Thymus (tissue), 11 donors: ENCODE measurements around the gene IGLON5. TPM values are rescaled to one million over a fixed set of nuclear protein-coding genes. Genes with fewer than 3 reads are reported as not detected.

ENCODE experiments used
- DNase-seq, 9 donors: peaks; one replicate each; pipeline ENCODE4 v3.0.0-alpha.2; 2013; ENCODE audit warnings: low spot score in 9 of 9, low read depth in 6 of 9, missing footprints in 1 of 9
- H3K27ac ChIP-seq, 2 donors: one replicate each; pipeline ENCODE4 v1.5.1; 2013; ENCODE audit warnings: control low read depth in 1 of 2, low read depth in 1 of 2, low read length in 1 of 2, mild to moderate bottlenecking in 1 of 2, moderate library complexity in 1 of 2
- H3K27me3 ChIP-seq, 2 donors: one replicate each; pipeline ENCODE4 v1.5.1; 2013; ENCODE audit warnings: low read length in 1 of 2; ENCODE audit not compliant: control insufficient read depth in 2 of 2, insufficient read depth in 1 of 2
- H3K36me3 ChIP-seq, 2 donors: one replicate each; pipeline ENCODE4 v1.5.1; 2013; ENCODE audit warnings: low read length in 1 of 2, mild to moderate bottlenecking in 1 of 2, moderate library complexity in 1 of 2; ENCODE audit not compliant: control insufficient read depth in 2 of 2, insufficient read depth in 2 of 2
- H3K4me1 ChIP-seq, 2 donors: one replicate each; pipeline ENCODE4 v1.5.1; 2013; ENCODE audit warnings: low read length in 2 of 2; ENCODE audit not compliant: control insufficient read depth in 2 of 2, insufficient read depth in 2 of 2
- H3K4me3 ChIP-seq, 2 donors: one replicate each; pipeline ENCODE4 v1.5.1; 2013; ENCODE audit warnings: low read length in 2 of 2, control low read depth in 1 of 2, mild to moderate bottlenecking in 1 of 2
- H3K9me3 ChIP-seq, 2 donors: one replicate each; pipeline ENCODE4 v1.5.1; 2013; ENCODE audit warnings: low read length in 1 of 2, mild to moderate bottlenecking in 1 of 2; ENCODE audit not compliant: control insufficient read depth in 2 of 2, insufficient read depth in 1 of 2
- WGBS: extraction: QIAGEN DNeasy Blood & Tissue Kit; methylation state at CpG from one replicate; pipeline ENCODE4 v1.1.7; 2013; 5-methylcytosine and 5-hydroxymethylcytosine counted together
- polyA plus RNA-seq: library from polyadenylated mRNA; stranded (reverse); fragments of 200-250 nt; gene quantifications from one replicate; pipeline ENCODE4 v1.2.3, GENCODE V29; 2013
- total RNA-seq: library from RNA; stranded (reverse); fragments of 120-200 nt; gene quantifications from one replicate; pipeline ENCODE4 v1.2.4, GENCODE V29; 2013
- donor health status: healthy.

Gene IGLON5
- total and polyA plus RNA-seq, 2 donors, result 0.25 TPM; not detected in 1

DNA sequence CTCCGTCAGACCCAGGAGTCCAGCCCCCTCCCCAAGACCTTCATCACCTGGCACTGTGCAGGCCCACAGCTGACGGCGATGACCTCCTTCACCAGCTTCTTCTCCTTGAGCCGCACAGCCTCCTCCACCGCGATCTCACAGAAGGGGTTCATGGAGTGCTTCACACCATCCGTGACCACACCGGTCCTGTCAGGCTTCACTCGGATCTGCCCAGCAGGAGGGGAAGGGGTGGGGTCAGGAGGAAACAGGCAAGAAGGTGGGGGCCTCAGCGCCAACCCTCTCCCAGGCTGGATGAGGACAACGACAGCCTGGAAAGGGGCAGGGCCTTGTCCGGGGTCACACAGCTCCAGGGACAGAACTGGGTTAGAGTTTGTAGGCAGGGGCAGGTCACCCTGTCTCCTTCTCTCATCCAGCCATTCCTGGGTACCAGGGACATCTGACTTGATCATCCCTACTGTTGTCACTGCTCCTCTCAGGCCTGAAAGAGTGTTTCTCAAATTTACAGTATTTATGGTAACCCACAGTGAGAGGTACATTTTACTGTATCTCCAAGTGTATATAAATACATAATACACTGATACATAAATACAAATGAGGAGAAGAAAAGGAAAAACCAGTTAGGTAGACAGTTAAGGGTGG, 42.8 kb downstream of the IGLON5 start:
- no peaks in the 10 kb centered on the region for H3K9me3 ChIP-seq
- no peak for DNase-seq
- no peaks in the 10 kb centered on the region for H3K27me3 ChIP-seq
- WGBS, result 93% methylated on average over 12 of the region's 12 CpGs
- H3K27ac ChIP-seq, result peak overlapping the region; percentile 73 to 80
- peaks cover 8 to 26% of the 10 kb centered on the region in 2 donors for H3K4me1 ChIP-seq
- H3K36me3 ChIP-seq, result peaks cover 18 to 31% of the 10 kb centered on the region in 2 donors
- no peak overlapping the region for H3K4me3 ChIP-seq

DNA sequence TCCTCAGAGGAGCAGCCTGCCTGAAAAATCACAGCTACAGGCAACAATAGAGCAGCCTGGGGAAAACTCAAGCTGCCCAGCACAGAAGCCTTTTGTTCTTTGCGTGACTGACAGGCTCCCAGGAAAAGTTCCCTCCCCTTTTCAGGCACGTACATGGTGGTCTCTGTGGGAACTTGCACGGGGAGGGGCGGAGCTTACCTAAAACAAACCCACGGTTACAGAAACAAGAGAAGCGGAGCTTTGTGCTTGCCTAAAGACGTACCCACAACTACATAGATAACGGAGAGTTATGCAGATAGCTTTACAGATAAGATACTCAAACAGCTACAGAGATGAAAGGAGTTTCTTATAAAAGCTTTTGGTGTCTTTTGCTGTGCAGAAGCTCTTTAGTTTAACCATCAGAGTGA, 43.3 kb downstream of the IGLON5 start:
- WGBS, result 6% methylated on average over 8 of the region's 8 CpGs

DNA sequence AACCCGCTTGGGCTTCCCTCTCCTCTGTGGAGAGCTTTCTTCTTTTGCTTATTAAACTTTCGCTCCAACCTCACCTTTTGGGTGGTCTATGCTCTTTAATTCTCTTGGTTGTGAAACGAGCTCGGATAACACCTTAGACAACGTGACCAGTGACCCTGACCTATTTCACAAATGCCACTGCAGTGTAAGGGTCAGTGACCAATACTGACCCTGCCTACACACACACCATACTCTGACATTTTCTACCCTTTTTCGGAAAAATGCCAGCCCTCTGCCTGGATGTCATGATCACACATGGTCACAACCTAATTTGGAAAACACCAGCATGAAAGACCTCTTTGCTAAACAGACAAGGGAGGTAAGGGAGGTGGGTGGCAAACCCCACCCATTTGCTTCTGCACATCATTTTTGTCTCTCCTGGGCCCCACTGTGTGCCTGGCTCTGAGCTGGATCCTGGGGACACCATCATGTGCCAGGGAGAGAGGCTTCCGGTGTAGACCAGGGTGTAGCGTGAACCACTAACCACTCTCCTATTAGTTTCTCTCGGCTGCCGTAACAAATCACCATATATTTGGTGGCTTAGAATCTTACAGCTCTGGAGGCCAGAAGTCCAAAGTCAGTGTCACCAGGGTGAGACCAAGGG, 44.8 kb downstream of the IGLON5 start:
- Histone ChIP-seq H3K27ac (no peak overlapping the region), H3K4me3 (no peak overlapping the region), H3K4me1 (peaks cover 8 to 33% of the 10 kb centered on the region in 2 donors), H3K9me3 (no peaks in the 10 kb centered on the region), H3K27me3 (no peaks in the 10 kb centered on the region), H3K36me3 (peaks cover 8 to 13% of the 10 kb centered on the region in 2 donors)
- 98% methylated on average over 10 of the region's 10 CpGs for WGBS
- DNase-seq, result no peak

More for the DNA sequence above, 43.3 kb downstream of the IGLON5 start:
- Histone ChIP-seq H3K27me3 (no peaks in the 10 kb centered on the region), H3K36me3 (peaks cover 16 to 27% of the 10 kb centered on the region in 2 donors), H3K27ac (peak overlapping the region; percentile 73 to 80), H3K4me3 (no peak overlapping the region), H3K4me1 (peaks cover 8 to 31% of the 10 kb centered on the region in 2 donors), H3K9me3 (no peaks in the 10 kb centered on the region)
- peak in 8 of 9 donors; percentile 76 to 94 (median 86) for DNase-seq

DNA sequence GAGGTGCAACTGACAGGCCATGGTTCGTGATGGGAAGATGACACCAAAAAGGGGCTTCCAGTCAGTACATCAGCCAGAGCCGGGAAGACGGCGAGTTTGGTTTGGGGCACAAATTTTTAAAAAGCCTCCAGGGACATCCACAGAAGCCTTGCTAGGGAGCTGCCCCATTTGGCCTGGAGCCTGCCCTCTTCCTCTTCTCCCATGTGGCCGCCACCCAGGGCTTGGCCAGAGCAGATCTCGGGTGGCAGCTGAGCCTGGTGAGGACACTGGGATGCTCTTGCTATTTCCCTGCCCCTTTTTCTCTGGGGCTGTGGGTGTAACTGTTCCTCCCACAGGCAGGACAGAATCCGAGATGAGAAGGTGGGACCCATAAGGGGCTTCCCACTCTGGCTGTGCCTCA, 46.5 kb downstream of the IGLON5 start:
- H3K27me3 ChIP-seq, result no peaks in the 10 kb centered on the region
- no peak for DNase-seq
- H3K4me1 ChIP-seq, result peaks cover 14 to 44% of the 10 kb centered on the region in 2 donors
- peaks cover 0 to 1% of the 10 kb centered on the region in 2 donors for H3K36me3 ChIP-seq
- H3K27ac ChIP-seq, result no peak overlapping the region
- WGBS, result 96% methylated on average over 7 of the region's 7 CpGs
- no peaks in the 10 kb centered on the region for H3K9me3 ChIP-seq
- H3K4me3 ChIP-seq, result no peak overlapping the region

DNA sequence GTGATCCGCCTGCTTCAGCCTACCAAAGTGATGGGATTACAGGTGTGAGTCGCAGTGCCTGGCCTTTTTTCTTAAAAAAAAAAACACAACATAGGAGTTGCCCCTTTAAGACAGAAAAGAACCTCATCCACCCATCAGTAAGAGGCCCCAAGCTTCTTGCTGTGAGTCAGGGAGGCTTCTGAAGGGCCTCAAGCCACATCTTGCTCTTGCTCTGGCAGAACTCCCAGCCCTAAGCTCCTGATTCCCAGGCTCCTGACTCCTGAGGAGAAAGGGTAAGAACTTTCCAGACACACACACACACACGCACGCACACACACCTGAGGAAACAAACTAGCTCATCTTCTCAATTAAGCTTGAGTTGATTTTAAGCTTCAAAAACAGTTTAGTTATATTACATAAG, 47.9 kb downstream of the IGLON5 start:
- H3K9me3 ChIP-seq, result no peaks in the 10 kb centered on the region
- no peaks in the 10 kb centered on the region for H3K36me3 ChIP-seq
- H3K27ac ChIP-seq, result peak overlapping the region in 1 of 2 donors; percentile 19
- WGBS, result 92% methylated on average over 4 of the region's 4 CpGs
- H3K27me3 ChIP-seq, result no peaks in the 10 kb centered on the region
- H3K4me1 ChIP-seq, result peaks cover 10 to 46% of the 10 kb centered on the region in 2 donors
- no peak overlapping the region for H3K4me3 ChIP-seq
- no peak for DNase-seq

DNA sequence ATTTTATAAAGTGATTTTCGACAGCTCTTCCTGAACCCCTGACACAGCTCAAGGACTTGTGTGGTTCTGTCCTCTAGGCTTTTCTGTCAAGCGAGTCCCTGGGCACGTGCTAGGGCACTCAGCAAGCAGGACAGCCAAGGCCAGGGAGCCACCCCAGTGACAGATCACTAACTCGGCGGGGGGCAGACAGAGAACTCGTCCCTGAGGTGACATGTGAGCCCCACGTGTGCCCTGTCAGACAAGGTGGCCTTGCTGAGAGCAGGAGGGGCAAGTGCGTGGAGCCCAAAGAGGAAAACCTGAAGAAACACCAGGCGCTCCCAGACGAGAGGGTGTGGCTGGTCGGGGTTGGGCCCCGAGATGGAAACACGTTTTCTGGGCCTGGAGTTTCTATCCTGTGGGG, 49.8 kb downstream of the IGLON5 start:
- no peak overlapping the region for H3K27ac ChIP-seq
- no peak for DNase-seq
- H3K4me1 ChIP-seq, result peaks cover 6 to 53% of the 10 kb centered on the region in 2 donors
- no peaks in the 10 kb centered on the region for H3K9me3 ChIP-seq
- 97% methylated on average over 13 of the region's 13 CpGs for WGBS
- no peak overlapping the region for H3K4me3 ChIP-seq
- H3K27me3 ChIP-seq, result no peaks in the 10 kb centered on the region
- H3K36me3 ChIP-seq, result no peaks in the 10 kb centered on the region

DNA sequence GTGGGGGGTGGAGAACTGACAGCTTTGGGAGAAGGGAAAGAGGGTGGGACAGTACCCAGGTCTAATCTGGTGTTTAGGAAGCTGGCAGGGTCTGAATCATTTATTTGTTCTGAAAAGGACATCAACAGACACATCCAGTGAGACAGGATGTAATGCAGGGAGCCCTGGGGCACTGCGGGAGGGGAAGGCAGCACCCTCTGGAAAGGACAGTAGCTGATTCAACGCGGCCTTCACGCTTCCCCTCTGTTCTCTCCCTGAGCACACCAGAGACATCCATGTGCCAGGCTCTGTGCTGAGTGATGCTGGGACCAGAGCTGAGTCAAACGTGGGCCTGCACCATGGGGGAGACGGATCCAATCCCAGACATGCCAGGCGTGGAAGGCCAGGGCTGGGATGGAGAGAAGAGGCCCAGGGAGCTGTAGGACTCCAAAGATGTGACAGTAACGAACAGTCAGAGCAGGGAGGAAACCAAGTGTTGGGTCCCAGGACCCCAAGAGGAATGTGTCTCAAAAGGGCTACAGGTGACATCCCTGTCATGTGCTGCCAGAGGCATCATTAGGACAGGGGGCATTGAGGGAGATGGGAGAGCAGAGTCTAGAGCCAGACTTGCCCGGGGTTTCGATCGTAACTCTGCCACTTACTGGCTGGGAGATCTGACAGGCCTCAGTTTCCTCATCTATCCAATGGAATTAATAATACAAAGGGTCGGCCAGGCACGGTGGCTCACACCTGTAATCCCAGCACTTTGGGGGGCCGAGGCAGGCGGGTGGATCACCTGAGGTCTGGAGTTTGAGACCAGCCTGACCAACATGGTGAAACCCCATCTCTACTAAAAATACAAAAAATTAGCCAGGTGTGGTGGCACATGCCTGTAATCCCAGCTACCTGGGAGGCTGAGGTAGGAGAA, 53.0 kb downstream of the IGLON5 start:
- no peak overlapping the region for H3K27ac ChIP-seq

DNA sequence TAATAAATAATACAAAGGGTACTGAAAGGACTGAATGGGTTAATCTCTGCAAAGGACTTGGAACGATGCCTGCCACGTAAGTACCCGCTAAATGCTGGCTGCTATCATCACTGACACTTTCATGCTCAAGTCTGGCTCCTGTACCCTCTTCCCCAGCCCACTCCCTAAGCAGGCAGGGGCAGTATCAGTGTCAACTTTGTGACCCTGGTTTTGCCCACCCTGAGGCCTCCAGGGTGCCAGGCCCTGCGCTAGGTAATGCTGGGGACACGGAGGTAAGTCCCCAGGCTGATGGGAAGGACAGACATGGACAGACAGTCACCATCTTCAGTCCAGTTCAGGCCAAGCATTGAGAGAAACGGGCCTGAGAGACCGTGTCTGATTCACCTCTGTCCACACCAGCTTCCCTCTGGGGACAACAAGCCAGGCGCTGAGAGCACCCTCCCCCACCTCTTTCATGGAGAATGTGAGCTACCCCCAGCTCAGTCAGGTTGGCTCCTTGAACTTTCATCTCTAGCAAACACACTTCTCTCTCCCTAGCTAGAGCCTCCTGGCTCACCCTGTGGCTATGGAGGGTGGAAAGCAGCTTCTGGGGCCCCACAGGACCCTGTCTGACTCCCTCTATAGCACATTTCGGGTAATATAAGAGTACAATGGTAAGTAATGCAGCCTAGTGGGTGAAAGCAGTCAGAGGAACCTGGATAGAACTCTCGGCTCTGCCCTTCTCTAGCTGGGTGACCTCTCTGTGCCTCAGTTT, 53.9 kb downstream of the IGLON5 start:
- WGBS, result 54% methylated on average over 10 of the region's 10 CpGs
- no peaks in the 10 kb centered on the region for H3K36me3 ChIP-seq
- no peaks in the 10 kb centered on the region for H3K27me3 ChIP-seq
- peaks cover 10 to 56% of the 10 kb centered on the region in 2 donors for H3K4me1 ChIP-seq
- H3K4me3 ChIP-seq, result peak overlapping the region; percentile 69 to 85
- no peaks in the 10 kb centered on the region for H3K9me3 ChIP-seq
- H3K27ac ChIP-seq, result peak overlapping the region in 1 of 2 donors; percentile 84
- peak in 2 of 9 donors; percentile 28 to 63 for DNase-seq

More for the DNA sequence above, 53.0 kb downstream of the IGLON5 start:
- Histone ChIP-seq H3K4me1 (peaks cover 10 to 61% of the 10 kb centered on the region in 2 donors), H3K27me3 (no peaks in the 10 kb centered on the region), H3K36me3 (no peaks in the 10 kb centered on the region), H3K4me3 (no peak overlapping the region), H3K9me3 (no peaks in the 10 kb centered on the region)
- no peak for DNase-seq
- 93% methylated on average over 15 of the region's 15 CpGs for WGBS
